Ishikawa (cell line): Measurements from ENCODE around the gene RLN3.

Source experiments
- CEBPB ChIP-seq: IDR thresholded peaks from 2 replicates; pipeline ENCODE4 v1.6.1; 2012
- CREB1 ChIP-seq: IDR thresholded peaks from 2 replicates; pipeline ENCODE4 v1.6.1; 2012; ENCODE audit warnings: low read depth
- EGR1 ChIP-seq: IDR thresholded peaks from 2 replicates; pipeline ENCODE4 v1.6.1; 2012
- EP300 ChIP-seq: IDR thresholded peaks from 2 replicates; pipeline ENCODE4 v1.6.1; 2012; ENCODE audit warnings: borderline replicate concordance
- FOXM1 ChIP-seq: IDR thresholded peaks from 2 replicates; pipeline ENCODE4 v1.6.1; 2012; ENCODE audit warnings: low read depth, borderline replicate concordance
- NFIC ChIP-seq: IDR thresholded peaks from 2 replicates; pipeline ENCODE4 v1.6.1; 2012
- RAD21 ChIP-seq: IDR thresholded peaks from 2 replicates; pipeline ENCODE4 v1.6.1; 2012; ENCODE audit warnings: low read depth
- TAF1 ChIP-seq: IDR thresholded peaks from 2 replicates; pipeline ENCODE4 v1.6.1; 2012; ENCODE audit warnings: low read depth, mild to moderate bottlenecking
- TCF12 ChIP-seq: IDR thresholded peaks from 2 replicates; pipeline ENCODE4 v1.6.1; 2012; ENCODE audit warnings: low read depth
- TEAD4 ChIP-seq: IDR thresholded peaks from 2 replicates; pipeline ENCODE4 v1.6.1; 2012
- YY1 ChIP-seq: IDR thresholded peaks from 2 replicates; pipeline ENCODE4 v1.6.1; 2012; ENCODE audit warnings: low read depth
- ZBTB7A ChIP-seq: IDR thresholded peaks from 2 replicates; pipeline ENCODE4 v1.6.1; 2012; ENCODE audit warnings: low read depth
- TF ChIP-seq, protein P1 (sequence below): IDR thresholded peaks from 2 replicates; pipeline ENCODE4 v1.6.1; 2012; ENCODE audit warnings: low read depth, mild to moderate bottlenecking
- TF ChIP-seq, protein P2 (sequence below): IDR thresholded peaks from 2 replicates; pipeline ENCODE4 v1.6.1; 2012
- TF ChIP-seq, protein P3 (sequence below): IDR thresholded peaks from 2 replicates; pipeline ENCODE4 v1.6.1; 2012

RLN3 gene

DNA sequence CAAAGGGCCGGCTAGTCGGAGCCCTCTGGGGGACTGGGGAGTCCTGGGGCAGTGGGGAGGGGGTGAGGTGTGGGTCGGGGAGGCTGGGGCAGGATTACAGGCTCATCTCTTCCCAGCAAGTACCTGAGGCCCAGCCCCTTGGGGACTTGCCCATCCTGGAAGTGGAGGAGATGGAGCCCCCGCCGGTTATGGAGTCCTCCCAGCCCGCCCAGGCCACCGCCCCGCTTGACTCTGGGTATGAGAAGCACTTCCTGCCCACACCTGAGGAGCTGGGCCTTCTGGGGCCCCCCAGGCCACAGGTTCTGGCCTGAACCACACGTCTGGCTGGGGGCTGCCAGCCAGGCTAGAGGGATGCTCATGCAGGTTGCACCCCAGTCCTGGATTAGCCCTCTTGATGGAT lies 24.0 kb downstream of the RLN3 start:
- TF ChIP-seq, protein P1, sequence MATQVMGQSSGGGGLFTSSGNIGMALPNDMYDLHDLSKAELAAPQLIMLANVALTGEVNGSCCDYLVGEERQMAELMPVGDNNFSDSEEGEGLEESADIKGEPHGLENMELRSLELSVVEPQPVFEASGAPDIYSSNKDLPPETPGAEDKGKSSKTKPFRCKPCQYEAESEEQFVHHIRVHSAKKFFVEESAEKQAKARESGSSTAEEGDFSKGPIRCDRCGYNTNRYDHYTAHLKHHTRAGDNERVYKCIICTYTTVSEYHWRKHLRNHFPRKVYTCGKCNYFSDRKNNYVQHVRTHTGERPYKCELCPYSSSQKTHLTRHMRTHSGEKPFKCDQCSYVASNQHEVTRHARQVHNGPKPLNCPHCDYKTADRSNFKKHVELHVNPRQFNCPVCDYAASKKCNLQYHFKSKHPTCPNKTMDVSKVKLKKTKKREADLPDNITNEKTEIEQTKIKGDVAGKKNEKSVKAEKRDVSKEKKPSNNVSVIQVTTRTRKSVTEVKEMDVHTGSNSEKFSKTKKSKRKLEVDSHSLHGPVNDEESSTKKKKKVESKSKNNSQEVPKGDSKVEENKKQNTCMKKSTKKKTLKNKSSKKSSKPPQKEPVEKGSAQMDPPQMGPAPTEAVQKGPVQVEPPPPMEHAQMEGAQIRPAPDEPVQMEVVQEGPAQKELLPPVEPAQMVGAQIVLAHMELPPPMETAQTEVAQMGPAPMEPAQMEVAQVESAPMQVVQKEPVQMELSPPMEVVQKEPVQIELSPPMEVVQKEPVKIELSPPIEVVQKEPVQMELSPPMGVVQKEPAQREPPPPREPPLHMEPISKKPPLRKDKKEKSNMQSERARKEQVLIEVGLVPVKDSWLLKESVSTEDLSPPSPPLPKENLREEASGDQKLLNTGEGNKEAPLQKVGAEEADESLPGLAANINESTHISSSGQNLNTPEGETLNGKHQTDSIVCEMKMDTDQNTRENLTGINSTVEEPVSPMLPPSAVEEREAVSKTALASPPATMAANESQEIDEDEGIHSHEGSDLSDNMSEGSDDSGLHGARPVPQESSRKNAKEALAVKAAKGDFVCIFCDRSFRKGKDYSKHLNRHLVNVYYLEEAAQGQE = no peak
- TF ChIP-seq, protein P2, sequence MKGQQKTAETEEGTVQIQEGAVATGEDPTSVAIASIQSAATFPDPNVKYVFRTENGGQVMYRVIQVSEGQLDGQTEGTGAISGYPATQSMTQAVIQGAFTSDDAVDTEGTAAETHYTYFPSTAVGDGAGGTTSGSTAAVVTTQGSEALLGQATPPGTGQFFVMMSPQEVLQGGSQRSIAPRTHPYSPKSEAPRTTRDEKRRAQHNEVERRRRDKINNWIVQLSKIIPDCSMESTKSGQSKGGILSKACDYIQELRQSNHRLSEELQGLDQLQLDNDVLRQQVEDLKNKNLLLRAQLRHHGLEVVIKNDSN = no peak
- TF ChIP-seq YY1 (no peak), CREB1 (no peak), TAF1 (no peak), TEAD4 (no peak), FOXM1 (no peak), NFIC (no peak), TCF12 (no peak), EGR1 (no peak), RAD21 (no peak), EP300 (no peak), ZBTB7A (no peak), CEBPB (no peak)
- TF ChIP-seq, protein P3, sequence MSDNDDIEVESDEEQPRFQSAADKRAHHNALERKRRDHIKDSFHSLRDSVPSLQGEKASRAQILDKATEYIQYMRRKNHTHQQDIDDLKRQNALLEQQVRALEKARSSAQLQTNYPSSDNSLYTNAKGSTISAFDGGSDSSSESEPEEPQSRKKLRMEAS = no peak

DNA sequence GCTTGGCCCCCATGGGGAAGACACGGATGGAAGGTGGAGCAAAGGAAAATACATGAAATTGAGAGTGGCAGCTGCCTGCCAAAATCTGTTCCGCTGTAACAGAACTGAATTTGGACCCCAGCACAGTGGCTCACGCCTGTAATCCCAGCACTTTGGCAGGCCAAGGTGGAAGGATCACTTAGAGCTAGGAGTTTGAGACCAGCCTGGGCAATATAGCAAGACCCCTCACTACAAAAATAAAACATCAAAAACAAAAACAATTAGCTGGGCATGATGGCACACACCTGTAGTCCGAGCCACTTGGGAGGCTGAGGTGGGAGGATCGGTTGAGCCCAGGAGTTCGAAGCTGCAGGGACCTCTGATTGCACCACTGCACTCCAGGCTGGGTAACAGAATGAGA lies 24.5 kb downstream of the RLN3 start:
- TF ChIP-seq TCF12 = no peak
- TF ChIP-seq, protein P1 = no peak
- no peak for TF ChIP-seq TAF1
- TF ChIP-seq, protein P2 = no peak
- TF ChIP-seq NFIC = no peak
- no peak for TF ChIP-seq TEAD4
- TF ChIP-seq CEBPB = no peak

DNA sequence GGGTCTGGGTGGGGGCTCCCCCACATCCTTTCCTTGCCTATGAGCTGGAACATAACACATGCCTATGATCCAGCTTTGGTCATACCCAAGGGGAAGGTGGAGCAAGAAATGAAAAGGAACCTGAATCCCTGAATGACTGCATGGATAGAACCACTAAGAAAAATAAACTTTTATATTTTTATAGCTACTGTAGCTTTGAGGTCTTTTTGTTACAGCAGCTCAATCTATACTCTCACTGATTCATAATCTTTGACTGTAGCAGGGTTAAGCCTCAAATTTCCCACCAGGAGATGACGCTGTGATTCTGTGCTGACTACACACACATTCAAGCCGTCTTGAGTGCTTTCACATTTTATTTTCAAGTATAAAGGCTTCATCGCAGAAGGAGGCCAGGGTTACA lies 25.1 kb downstream of the RLN3 start:
- TF ChIP-seq, protein P2 = no peak

DNA sequence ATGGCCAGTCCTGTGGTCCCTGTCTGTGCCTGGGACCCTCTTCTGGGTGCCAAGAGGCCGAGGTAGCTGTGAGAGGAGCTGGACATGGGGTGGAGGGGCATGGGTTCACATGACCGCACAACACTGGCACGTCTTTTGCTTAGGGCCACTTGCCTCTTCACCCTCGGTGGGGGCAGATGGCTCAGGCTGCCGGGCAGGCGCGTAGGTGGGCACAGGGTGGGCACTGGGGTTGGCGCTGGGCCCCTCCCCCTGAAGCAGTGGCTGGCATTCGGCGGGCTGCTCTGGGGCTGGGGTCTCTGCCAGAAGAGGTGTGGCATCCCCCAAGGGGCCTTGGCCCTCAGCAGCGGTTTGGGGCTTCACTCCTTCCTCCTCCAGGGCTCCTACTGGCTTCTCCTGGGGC lies 25.6 kb downstream of the RLN3 start:
- TF ChIP-seq, protein P2 = no peak
- TF ChIP-seq, protein P3 = no peak
- no peak for TF ChIP-seq TCF12
- no peak for TF ChIP-seq NFIC
- no peak for TF ChIP-seq ZBTB7A
- no peak for TF ChIP-seq RAD21
- TF ChIP-seq TEAD4 = no peak
- no peak for TF ChIP-seq EGR1
- TF ChIP-seq, protein P1 = no peak
- TF ChIP-seq CEBPB = no peak
- no peak for TF ChIP-seq FOXM1
- TF ChIP-seq YY1 = no peak
- no peak for TF ChIP-seq EP300
- no peak for TF ChIP-seq TAF1
- no peak for TF ChIP-seq CREB1
